Cerebellar nuclear complex (tissue), 1 donor: ENCODE results near the gene SIPA1L2.

Experiments used
- DNase-seq, 2 experiments: peaks; one replicate each; lab custom pipeline; 2025; lab: John Stamatoyannopoulos, UW

SIPA1L2 gene

GRCh38 chr1:232630047-232630893, at the start of gene SIPA1L2:
SIPA1L2 (minus strand) TSS chr1:232630133; CDS start chr1:232515339, 114,794 bp downstream.
- peak in 1 of 2 experiments; percentile 63 for DNase-seq

DNA sequence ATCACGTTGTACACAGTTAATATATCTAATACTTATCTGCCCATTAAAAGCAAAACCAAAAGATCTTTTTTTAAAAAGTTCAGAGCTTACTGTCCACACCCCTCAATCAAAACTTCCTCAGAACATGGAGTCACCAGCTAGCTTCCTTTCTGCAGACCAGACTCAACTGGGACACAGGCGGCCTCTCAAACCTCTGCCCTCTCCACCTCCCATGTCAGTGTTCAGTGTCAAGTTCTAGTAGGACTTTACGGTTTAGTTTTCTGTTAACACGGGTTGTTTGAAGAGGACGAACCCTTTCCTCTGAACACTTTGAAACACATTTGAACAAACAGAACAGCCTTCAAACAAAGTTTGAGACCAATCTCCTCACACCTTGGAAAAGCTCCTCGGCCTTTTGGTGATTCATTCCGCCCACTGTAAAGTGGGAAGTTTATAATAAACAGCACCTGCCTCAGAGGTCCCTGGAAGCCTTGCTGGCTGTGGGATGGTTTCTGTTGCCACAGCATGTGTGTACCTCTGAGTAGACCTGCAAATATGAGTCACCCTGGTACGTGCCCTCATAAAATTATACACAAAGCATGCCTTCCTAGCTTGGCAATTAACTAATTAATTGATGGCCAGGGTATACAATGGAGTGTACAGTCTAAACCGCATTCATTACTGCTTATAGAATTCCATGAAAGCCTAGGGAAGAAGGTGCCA, 48.4 kb upstream of the SIPA1L2 start:
- no peak for DNase-seq

DNA sequence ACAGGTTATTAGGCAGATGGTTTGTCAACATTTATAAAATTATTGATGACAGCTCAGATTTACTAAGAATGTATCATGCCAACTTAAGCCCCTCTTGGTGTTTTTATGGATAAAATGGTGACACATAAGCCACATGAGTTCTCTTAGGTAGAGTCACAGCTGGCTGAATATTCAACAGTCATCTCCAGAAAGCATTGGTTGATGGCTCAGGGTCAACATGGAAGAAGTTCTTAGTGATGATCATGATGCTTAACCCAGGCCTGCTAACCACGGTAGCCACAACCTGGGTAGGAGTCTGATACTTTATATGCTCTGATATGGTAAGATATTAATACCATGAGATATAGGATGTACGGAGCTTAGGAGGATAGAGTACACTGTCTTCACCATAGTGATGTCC, 46.4 kb upstream of the SIPA1L2 start:
- DNase-seq, result no peak

GRCh38 chr1:232675898-232676297, 46.0 kb upstream of the SIPA1L2 start:
- DNase-seq, result no peak

- no peak for DNase-seq
Measured at GRCh38 chr1:232675260-232675659, 45.3 kb upstream of the SIPA1L2 start.

DNA sequence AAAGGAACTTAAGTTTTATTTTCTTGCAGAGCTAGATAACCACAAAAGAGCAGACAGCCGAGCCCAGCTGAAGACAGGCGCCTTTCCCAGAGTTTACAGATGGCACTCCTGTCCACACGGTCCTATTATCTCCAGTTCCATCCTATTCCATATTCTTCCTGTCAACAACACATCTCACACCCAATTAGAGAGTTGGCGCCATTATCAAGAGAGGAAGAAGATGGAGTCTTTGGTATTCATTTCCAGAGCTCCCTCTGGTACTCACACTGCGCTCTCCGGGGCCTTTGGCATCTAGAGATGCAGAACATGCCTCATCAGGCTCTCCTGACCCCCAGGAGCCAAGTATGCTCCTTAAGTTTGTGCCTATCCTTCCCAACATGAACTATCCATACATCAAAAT, 43.3 kb upstream of the SIPA1L2 start:
- no peak for DNase-seq

DNA sequence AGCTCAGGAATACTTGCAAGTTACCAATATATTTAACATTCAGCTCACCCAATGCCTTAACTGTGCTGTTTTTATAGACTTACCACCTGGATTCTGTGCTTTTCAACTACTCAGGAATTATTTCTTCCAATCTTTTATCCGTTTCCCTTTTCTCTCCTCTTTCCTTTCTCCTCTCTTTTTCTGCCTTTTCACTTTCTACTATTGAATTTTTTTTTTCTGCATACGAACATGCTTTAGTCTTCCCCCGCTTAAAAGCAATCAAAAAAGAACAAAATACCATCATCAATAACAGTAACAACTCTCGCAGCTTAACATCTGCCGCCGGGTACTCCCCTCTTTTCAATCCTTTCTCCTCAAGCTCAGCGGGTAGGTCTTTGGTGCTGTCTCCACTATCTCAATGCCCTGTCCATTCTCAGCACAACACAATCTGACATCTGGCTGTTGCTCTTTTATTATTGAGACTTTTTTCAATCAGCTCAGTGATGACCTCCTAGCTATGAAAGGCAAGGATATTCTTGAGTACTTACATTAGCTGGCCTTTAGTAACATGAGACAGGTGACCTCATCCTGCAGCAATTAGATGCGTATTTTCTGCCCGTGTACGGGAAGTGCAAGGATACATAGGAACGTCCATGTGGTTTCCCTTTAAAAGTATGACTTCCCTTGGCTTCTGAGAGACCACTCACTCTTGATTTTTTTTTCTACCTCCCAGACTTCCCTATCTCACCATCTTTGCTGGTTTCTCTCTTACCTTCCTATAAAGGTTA, 40.2 kb upstream of the SIPA1L2 start:
- no peak for DNase-seq

GRCh38 chr1:232667778-232668165, 37.8 kb upstream of the SIPA1L2 start:
- DNase-seq, result no peak

DNA sequence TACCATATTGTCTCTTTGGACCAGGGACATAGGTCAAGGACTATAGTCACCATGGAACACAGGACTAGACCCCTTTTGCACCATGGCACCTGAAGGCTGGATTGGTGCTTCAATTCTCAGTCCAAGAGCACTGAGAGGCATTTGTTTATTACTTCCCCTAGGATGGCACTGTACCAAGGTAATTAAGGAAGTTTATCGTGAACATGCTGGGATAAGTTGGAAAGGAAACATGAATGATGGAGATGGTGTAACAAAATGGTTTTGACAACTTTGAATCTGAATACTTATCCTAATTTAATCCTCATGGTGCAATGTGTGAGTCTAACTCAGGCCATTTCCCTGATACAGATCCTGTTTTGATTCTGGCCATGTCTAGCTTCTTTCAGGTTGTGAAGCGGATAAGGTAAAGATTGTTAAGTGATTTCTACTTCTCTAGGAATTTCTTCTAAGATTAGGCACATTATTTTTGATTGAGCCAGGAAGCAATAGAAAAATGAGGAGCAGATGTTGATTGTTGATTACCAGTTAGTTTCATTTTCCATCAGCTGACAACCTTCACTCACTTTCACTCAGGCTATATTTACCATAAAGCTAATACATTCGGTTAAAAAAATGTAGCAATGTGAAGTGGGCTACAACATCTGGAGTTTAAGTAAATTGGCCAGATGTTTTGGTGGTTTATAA, 37.3 kb upstream of the SIPA1L2 start:
- no peak for DNase-seq

- DNase-seq, result no peak
Measured at GRCh38 chr1:232664844-232665777, 35.2 kb upstream of the SIPA1L2 start.

DNA sequence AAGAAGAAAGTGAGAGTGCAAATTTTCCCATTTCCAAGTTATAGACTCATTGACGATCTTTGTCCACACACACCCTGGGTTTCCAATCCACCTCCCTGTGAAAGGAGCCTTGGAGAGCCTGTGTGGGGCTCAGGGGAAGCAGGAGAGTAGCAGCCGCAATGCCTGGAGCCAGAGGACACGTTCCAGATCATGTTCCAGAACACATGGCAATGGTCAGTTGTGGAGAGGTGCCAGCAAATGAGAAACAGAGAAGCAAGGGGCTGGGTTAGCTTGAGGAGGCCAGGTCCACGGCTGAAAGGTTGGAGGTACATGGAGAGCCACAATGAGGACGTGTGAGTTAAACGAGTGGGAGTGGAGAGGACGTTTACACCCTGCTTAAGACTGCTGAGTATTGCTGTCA, 33.0 kb upstream of the SIPA1L2 start:
- DNase-seq, result no peak

DNA sequence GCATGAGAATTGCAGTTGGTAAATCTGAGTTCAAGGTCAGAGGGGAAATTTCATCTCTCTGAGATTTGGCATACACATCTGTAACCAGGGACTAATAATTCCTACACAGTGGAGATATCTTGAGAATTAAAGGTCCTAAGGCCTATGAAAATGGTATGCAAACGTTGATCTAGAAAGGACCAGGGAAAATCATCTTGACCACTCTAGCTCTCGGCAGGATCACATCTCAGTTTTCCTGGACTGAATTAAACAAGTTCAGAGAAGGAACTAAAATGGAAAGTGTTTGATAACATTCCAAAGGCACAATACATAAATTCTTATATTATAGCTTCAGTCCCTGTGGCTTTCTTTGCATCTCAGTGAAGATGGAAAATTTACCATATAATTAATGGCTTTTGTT, 28.5 kb upstream of the SIPA1L2 start:
- no peak for DNase-seq

DNA sequence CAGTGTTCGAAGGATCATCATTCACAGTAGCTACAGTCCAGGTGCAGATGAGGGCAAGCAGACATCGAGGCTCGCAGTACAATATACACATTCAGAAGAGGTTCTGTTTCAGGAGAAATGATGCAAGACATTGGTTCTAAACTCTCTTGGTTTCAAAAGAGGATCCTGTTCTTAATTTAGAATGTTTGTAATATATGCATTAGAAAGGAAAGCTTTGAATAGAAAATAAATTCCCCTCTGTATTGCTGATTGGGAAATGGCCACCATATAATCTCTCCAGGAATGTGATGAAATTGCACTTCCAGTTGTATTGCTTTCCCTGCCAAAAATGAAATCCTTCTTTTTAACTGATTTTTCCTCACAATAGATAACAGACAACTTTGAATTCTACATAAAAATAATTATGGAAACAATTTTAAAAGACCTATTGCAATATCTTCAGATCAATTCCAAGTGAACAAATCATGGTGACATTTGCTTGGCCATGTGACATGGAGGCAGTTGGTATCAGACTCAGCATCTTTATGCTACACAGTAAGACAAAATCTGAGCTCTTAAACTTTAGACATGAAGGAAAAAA, 27.6 kb upstream of the SIPA1L2 start:
- no peak for DNase-seq

- no peak for DNase-seq
Measured at GRCh38 chr1:232655746-232656085, 25.8 kb upstream of the SIPA1L2 start.

DNA sequence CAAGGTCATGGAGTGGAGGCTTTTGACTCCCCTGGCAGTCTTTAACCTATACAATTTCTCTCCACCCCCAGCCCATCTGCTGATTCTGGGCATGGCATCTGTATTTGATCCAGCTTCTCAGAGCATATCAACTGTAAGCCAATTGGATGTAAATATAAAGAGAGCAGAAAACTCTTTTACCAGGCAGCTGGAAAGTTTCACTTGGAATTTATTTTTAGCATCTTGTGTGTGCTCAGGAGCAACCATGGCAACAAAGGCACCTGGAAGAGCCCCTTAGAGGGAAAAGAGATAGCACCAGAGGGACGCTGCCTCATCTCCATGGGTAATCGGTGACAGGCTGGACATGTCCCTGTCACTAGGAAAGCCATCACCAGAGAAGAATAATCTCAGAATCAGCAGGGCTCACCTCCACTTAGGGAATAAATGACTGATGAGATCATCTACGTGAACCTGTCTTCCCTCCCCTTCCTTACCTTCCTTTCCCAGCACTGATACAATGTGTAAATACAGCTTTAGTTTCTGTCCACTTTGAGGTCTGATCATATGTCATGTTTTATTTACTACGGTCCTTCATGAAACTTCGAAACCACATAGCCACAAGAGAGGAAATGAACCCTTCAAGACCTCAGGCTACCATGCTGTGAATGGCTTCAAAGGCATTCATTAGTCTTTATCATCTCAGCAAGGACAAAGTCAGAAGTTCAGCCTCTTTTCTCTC, 25.3 kb upstream of the SIPA1L2 start:
- no peak for DNase-seq

- no peak for DNase-seq
Measured at GRCh38 chr1:232653789-232654188, 23.9 kb upstream of the SIPA1L2 start.

DNA sequence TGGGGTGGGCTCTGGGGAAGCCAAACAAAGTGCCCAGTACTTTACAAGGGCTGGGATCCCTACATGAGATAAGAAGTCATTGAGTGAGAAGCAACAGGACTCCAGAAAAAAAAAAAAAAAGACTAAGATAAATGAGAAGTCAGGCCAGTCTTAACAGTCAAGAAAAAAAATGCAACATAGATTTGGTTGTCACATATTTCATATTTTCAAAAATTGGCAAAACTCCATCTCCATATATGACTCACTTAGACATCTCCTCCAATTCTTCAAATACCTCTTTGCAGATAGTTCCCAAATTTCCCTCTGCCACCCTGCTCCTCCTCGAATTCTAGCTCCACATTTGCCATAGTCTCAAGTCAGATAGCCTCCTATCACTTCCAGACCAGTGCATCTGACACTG, 20.9 kb upstream of the SIPA1L2 start:
- no peak for DNase-seq

DNA sequence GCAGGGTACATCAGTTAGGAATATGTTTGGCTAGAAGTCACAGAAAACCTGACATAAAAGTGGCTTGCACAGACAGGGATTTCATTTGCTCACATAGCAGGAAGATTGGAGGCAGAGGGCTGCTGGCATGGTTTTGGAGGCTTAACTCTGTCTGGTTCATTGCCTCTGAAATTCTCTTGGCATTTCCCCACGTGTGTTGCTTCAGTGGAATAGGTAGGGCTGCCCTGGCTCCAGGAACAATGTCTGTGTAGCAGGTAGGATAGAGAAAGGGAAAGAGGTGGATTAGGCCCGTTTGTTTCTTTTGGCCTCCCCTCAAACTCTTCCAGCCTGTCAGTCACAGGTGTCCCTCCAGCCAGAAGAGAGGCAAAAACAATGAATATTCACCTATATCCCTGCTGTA, 20.5 kb upstream of the SIPA1L2 start:
- no peak for DNase-seq

GRCh38 chr1:232648316-232648715, 18.4 kb upstream of the SIPA1L2 start:
- no peak for DNase-seq

GRCh38 chr1:232644209-232644608, 14.3 kb upstream of the SIPA1L2 start:
- DNase-seq, result no peak
